Measurements from ENCODE around the gene IRF5. TPM values are rescaled to one million over a fixed set of nuclear protein-coding genes. Genes with fewer than 3 reads are reported as not detected.

Gene IRF5
- total RNA-seq, 2 donors from 2014 or later = 2.7 to 4.4 TPM

GRCh38 chr7:128891110-128891941, 46.4 kb upstream of the IRF5 start:
- H3K4me3 ChIP-seq = peak overlapping the region; percentile 6 to 42
- no peak overlapping the region for H3K27ac ChIP-seq
- no peak for DNase-seq (ENCODE audit: low spot score)
- H3K36me3 ChIP-seq = no peaks in the 10 kb centered on the region
- H3K27me3 ChIP-seq = peaks cover 6 to 9% of the 10 kb centered on the region in 2 donors
- no peak for TF ChIP-seq CTCF (IDR thresholded peaks at IDR 0.05)
- peaks cover 0 to 5% of the 10 kb centered on the region in 2 donors for H3K4me1 ChIP-seq
- no peaks in the 10 kb centered on the region for H3K9me3 ChIP-seq

- DNase-seq (ENCODE audit: low spot score) = no peak
- TF ChIP-seq CTCF (IDR thresholded peaks at IDR 0.05) = no peak
- H3K4me3 ChIP-seq = no peak overlapping the region
These were observed 45.8 kb upstream of the IRF5 start for GRCh38 chr7:128891942-128892269.

GRCh38 chr7:128892521-128893250, 45.0 kb upstream of the IRF5 start:
- Histone ChIP-seq H3K9me3 (no peaks in the 10 kb centered on the region), H3K36me3 (no peaks in the 10 kb centered on the region), H3K27me3 (peaks cover 6 to 9% of the 10 kb centered on the region in 2 donors), H3K4me1 (peaks cover 0 to 5% of the 10 kb centered on the region in 2 donors), H3K27ac (no peak overlapping the region), H3K4me3 (no peak overlapping the region)
- no peak for DNase-seq (ENCODE audit: low spot score)
- no peak for TF ChIP-seq CTCF (IDR thresholded peaks at IDR 0.05)

More at GRCh38 chr7:128891942-128892269, 45.8 kb upstream of the IRF5 start:
- H3K36me3 ChIP-seq = no peaks in the 10 kb centered on the region
- no peak overlapping the region for H3K27ac ChIP-seq
- H3K27me3 ChIP-seq = peaks cover 6 to 9% of the 10 kb centered on the region in 2 donors
- H3K9me3 ChIP-seq = no peaks in the 10 kb centered on the region
- H3K4me1 ChIP-seq = peaks cover 0 to 5% of the 10 kb centered on the region in 2 donors

- Histone ChIP-seq H3K27me3 (peaks cover 6 to 9% of the 10 kb centered on the region in 2 donors), H3K27ac (no peak overlapping the region), H3K4me1 (peaks cover 0 to 5% of the 10 kb centered on the region in 2 donors), H3K4me3 (no peak overlapping the region), H3K36me3 (no peaks in the 10 kb centered on the region), H3K9me3 (no peaks in the 10 kb centered on the region)
- DNase-seq (ENCODE audit: low spot score) = no peak
- TF ChIP-seq CTCF (IDR thresholded peaks at IDR 0.05) = no peak
These were observed 44.3 kb upstream of the IRF5 start for GRCh38 chr7:128893251-128894100.

GRCh38 chr7:128894101-128894440, 43.7 kb upstream of the IRF5 start:
- no peak for DNase-seq (ENCODE audit: low spot score)
- H3K4me1 ChIP-seq = peaks cover 0 to 5% of the 10 kb centered on the region in 2 donors
- no peak overlapping the region for H3K4me3 ChIP-seq
- no peaks in the 10 kb centered on the region for H3K36me3 ChIP-seq
- no peak for TF ChIP-seq CTCF (IDR thresholded peaks at IDR 0.05)
- no peak overlapping the region for H3K27ac ChIP-seq
- H3K27me3 ChIP-seq = peaks cover 6 to 9% of the 10 kb centered on the region in 2 donors
- H3K9me3 ChIP-seq = no peaks in the 10 kb centered on the region
